GM21717 (cell line): ENCODE results near the gene BAG3.
"Not testable (repeated sequence)": the region's sequence is repeated elsewhere in the genome, so short reads cannot be mapped to it uniquely, and the experiment has no call there.

ENCODE experiments used
- ATAC-seq: cut with Tn5 transposase; IDR thresholded peaks from one replicate; pipeline ENCODE4 v1.9.1; 2021; ENCODE audit warnings: mild to moderate bottlenecking, moderate library complexity; ENCODE audit not compliant: unreplicated experiment

The BAG3 gene

DNA sequence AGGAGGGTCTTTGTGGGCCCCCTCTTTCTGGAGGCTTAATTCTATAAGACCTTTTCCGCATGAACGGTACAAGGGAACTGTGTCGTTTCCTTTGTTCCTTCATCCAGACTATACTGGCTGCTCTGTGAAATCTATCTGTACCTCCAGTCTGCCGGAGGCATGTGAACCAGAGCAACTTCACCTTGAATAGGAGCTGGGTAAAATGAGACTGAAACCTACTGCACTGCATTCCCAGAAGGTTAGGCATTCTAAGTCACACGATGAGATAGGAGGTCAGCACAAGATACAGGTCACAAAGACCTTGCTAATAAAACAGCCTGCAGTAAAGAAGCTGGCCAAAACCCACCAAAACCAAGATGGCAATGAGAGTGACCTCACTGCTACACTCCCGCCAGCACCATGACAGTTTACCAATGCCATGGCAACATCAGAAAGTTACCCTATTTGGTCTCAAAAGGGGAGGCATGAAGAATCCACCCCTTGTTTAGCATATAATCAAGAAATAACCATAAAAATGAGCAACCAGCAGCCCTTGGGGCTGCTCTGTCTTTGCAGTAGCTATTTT lies 37.9 kb downstream of the BAG3 start:
- no peak for ATAC-seq

DNA sequence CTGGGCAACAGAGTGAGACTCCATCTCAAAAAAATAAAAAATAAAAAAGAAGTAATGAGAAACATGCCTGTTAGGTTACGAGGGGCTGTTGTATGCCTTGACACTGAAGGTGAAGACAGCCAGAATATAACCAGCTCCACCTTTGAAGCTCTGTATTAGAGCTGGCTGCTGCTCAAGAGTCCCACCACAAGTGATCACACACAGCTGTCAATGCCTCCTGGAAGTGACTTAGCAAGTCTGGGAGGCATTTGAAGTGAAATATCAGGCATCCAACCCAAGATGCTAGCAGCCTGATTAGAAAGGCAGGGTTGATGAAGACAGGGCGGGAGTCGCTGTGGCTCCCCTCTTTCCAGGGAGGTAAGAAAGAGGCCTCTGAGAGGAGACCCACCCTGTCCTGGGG lies 40.5 kb downstream of the BAG3 start:
- ATAC-seq, result no peak

DNA sequence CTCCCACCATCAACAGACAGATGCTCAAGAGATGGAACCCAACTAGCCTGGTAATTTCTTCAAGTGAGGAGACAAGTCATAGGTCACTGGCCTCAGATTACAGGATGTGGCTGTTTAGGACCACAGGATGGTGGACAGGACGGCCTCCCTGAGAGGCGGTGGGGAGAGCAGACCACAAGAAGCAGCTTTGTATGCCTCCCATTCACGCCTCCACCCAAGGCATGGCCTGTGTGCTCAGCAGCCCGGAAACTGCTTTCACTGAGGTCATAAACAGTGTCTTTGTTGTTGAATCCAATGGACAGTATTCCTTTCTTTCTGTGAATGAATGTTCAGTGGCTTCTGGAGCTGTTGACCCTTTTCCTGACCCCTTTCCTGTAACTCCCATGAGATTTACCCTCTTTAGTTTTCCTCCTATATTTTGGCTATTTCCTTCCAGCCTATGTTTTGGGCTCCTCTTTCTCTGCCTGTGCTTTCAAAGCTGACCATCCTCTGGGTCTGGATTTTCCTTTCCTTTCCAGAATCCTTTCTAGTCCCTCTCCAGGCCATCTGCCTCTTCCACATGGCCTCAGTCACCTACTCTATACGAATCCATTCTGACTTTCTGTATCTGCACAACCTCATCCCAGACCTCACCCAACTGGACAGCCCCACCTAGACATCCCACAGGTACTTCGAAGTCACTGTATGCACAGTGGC lies 42.2 kb downstream of the BAG3 start:
- no peak for ATAC-seq

DNA sequence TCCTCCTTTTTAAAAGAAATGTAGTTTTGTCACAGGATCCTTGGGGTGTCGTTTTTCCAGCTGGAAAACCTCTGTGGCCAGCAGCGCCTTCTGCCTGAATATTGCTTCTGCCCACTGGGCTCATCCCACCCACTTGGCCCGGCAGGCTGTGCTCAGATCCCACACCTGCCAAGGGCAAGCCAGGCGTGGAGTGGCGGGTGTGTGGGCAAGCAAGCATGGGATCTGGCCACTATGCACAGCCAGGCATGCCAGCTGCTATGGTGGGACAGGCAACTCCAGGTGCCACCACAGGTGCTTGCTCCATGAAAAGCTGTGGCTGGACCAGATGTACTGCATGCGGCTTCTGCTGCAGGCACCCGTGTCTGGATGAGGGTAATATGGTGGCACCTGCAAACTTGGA lies 43.4 kb downstream of the BAG3 start:
- no peak for ATAC-seq

DNA sequence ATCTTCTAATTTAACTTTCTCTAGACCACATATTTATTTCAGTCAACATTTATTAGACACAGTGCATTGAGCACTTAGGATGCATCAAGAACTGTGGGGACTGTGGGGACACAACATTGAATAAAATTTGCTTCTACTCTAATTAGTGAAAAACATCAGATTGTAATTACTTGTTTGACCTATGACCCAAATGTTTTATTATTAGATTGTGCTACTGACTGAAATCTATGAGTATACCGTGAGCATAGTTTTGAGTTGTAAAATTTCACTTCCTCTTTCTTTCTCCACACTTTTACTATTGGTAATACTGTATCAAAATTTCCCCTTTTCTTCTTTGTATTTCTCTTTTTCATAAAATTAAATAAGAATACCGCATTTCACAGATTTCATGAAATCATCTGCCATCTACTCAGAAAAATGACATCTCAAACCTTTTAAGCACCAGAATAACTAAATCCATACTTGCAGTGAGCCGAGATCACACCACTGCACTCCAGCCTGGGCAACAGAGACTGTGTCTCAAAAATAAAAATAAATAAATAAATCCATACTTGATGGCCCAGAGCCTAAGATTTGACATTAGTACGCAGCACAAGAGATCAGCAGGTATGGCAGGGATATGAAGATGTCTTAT lies 49.3 kb downstream of the BAG3 start:
- peak; percentile 37 for ATAC-seq

DNA sequence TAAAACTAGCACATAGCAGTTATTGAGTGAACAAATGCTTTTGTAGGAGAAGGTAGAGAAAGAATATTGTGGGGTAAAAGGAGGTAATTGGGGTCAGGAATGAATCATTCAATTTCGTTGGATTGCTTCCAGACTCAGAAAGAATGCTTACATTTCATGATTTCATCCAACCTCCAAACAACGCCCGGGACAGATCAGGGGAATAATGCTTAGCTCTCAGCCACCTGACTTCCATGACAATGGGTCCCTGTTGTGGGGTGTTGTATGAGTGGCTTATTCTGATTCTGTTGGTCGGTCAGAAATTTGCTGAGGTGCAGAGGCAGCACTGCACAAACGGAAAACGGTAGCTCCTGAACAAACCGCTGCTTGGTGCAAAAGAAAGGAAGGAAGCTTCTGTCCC lies 50.7 kb downstream of the BAG3 start:
- ATAC-seq, result no peak

DNA sequence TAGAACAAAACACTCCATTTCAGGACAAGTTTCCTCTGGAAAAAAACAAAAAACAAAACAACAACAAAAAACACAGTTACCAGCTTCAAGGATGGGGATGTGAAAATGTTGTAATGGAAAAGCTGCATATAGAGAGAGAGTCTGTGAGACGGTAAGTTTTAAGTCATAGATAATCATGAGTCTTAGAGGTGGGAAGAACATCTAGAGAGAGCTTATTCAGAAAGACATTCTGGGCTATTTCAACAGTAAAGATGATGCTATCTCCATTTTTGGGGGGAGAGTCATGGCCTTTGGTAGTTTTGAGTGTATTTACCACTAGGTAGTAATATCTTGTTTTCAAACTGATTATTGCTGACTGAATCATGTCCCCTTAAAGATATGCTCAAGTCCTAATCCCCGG lies 51.4 kb downstream of the BAG3 start:
- no peak for ATAC-seq

DNA sequence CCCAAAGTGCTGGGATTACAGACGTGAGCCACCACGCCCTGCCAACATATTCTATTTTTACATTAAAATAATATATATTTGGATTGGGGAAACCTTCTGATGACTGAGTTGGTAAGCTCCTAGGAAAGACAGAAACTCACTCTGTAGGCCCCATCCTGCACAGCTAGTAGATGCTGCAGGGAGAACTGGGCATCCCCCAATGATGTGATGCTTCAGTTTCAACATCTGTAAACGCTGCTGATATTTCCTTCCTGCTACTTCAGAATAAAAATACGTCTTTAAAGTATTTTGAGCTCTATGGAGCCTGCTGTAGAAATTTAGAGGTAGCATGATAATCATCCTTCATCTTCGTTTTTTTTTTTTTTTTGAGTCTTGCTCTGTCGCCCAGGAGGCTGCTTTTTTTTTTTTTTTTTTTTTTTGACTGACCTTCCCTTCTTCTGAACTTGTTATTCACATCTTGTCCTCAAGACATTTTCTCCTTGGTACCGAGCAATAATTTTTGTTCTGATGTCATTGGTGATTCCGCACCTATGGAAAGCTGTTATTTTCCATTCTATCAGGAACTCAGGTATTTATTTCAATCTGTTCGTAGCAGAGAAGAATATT lies 52.8 kb downstream of the BAG3 start:
- no peak for ATAC-seq

DNA sequence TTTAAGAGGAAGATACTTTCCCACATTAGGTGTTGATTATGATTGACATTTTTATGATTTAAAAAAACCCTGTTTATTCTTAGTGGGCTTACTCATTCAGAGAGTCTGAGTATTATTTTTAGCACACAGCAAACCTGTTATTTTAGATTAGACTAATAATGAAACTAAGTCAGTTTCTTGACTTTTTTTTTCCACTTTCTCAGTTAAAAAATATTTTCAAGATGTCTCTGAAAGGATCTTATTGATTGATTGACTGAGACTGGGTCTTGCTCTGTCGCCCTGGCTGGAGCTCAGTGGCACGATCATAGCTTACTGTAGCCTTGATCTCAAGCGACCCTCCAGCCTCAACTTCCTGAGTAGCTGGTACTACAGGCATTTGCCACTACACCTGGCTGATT lies 54.3 kb downstream of the BAG3 start:
- peak; percentile 48 for ATAC-seq

DNA sequence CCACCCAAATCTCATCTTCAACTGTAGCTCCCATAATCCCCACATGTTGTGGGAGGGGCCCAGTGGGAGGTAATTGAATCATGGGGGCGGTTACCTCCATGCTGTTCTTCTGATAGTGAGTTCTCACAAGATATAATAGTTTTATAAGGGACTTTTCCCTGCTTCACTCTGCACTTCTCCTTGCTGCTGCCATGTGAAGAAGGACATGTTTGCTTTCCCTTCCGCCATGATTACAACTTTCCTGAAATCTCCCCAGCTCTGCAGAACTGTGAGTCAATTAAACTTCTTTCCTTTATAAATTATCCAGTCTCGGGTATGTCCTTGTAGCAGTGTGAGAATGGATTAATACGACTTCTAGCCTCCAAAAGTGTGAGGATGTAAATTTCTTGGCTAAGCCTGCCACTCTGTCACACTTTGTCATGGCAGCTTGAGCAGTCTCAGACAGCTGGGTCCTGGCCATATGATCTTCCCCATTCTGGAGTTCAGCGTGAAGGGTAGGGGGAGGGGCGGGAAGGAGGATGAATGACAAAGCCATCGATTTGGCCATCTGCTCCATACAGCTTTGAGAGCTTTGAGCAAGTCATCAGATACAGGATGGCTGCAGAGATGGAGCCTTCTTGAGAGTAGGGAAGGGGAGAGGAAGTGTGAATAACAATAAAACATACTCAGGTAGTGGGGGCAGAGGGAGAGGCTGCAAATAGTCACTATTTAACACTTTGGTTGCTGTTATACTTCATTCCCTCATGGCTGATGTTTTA lies 55.5 kb downstream of the BAG3 start:
- no peak for ATAC-seq

DNA sequence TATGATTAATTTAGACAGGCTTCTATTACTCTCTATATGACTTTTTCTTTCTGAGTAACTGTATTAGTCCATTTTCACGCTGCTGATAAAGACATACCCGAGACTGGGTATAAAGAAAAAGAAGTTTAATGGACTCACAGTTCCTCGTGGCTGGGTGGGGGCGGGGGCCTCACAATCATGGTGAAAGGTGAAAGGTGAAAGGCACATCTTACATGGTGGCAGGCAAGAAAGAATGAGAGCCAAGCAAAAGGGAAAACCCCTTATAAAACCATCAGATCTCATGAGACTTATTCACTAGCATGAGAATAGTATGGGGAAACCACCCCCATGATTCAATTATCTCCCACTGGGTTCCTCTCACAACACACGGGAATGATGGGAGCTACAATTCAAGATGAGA lies 56.2 kb downstream of the BAG3 start:
- ATAC-seq, result not testable (repeated sequence)

DNA sequence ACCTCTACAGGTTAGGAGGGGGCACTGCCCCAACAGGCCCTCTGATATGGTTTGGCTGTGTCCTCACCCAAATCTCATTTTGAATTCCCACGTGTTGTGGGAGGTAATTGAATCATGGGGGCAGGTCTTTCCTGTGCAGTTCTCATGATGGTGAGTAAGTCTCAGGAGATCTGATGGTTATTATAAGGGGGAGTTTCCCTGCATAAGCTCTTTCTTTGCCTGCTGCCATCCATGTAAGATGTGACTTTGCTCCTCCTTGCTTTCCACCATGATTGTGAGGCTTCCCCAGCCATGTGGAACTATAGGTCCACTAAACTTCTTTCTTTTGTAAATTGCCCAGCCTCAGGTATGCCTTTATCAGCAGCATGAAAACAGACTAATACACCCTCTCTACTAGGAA lies 59.8 kb downstream of the BAG3 start:
- not testable (repeated sequence) for ATAC-seq

DNA sequence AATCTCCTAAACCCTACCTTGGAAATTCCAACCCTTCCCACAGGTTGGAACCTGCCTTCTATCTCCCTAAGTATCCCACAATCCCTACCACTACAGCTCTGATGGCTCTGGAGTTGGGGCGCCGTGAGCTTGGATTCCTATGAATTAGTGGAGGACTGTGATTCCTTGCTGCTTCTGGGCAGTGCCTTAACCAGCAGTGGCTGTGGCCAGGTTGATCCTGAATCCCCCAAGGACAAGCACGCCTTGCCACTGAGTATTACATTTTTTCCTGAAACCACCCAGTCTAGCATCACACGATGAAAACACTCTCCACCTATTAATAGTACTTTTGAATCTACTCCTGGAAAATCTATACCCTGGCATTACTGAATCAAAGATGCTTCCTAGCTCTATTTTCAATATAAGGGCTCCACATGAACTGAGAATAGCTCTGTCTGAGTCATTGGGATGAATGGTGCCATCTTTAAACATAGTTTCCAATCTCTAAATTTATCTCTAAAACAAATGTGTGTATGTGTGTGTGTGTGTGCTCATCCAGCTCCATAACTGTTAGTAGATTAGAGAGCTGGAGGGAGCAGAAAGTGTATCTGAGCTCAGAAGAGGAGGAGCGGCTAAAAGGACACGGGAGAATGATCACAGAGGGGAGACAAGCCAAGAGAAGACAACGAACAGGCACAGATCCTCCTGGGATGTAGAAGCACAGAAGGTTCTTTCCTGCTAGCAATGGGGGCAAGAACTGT lies 62.7 kb downstream of the BAG3 start:
- ATAC-seq, result no peak

DNA sequence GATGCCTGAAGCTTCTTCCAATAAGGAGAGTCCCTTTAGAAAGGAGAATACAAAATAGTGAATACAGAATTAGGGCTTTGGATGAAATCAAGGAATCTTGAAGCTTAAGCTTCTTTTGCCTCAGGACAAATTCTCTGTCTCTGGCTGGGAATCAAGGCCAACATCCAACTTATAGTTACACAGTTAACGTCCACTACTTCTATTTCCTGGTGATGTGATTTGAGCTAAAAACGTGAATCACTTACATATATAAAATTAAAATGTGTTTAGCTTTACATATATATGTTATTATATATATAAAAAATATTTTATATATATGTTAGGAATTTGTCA lies 63.3 kb downstream of the BAG3 start:
- no peak for ATAC-seq

DNA sequence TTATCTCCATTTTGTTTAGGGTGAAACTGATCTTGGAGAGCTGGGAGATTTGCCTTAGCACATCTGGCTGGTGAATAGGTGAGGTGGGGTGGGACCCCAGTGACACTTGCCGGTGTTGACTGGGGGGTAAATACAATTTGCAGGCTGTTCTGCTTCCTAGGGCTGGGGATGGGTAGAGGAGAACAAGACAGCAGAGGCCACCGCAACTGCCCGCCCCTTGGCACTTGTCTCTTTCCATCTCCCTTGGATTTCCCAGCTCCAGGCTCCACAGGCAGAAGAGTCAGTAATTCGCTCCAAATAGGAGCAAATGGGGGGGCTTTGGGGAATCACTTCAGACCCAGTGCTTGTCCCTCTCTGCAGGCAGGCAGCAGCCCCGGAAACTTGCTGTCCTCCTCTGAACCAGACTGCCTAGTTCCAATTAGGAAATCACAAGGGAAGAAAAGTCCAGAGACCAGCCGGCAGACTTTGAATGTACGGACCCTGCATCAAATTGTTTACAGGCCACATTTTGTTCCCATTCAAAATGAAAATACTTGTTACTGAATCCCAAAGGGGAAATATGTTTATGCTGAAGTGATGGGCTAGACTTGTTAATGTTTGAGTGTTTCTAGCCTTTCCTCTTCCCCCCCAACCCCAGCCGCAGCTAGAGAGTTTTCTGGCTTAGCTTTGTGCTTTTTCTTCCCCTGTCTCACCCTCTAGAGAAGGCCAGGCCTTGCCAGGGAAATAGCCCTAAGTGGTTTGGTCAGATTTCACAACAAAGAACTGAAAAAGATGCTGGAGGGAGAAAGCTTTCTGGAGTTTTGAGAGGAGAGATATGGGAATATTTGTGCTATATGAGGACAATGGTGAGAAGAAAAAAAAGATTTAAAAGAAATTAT lies 64.7 kb downstream of the BAG3 start:
- ATAC-seq, result no peak

DNA sequence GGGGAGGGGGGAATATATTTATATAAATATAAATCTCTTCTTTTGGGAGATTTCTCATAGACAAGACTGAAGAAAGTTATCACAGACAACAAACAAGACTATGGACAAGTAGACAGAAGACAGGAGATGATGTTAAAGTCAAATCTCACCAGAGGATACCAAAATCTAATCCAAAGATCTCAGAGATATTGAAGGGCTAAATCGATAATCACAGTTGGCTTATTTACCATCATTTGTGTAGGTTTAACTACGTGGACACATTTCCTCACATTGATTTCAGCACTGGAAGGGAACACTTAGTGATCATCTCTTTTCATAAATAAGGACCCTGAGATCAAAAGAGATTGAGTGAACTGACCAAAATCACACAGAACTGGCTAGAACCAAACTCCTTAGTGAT lies 72.0 kb downstream of the BAG3 start:
- ATAC-seq, result no peak

DNA sequence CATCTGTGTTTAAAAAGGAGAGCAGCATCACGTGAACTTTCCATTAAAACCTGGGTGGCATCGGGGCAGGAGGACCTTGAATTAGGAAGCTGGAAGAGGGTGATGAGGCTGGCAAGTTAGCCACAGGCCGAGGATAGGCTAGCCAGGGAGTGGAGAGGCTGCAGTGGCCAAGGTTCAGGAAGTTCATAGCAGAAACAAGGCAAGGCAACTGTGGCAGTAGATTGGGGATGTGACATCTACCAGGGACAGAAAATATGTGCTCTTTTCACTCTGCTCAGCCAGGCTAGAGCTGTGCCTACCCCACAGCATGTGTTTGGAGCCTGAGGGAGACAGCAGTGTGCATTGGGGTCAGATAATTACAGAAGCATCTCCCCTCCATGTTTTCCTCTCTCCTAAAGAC lies 72.4 kb downstream of the BAG3 start:
- no peak for ATAC-seq

DNA sequence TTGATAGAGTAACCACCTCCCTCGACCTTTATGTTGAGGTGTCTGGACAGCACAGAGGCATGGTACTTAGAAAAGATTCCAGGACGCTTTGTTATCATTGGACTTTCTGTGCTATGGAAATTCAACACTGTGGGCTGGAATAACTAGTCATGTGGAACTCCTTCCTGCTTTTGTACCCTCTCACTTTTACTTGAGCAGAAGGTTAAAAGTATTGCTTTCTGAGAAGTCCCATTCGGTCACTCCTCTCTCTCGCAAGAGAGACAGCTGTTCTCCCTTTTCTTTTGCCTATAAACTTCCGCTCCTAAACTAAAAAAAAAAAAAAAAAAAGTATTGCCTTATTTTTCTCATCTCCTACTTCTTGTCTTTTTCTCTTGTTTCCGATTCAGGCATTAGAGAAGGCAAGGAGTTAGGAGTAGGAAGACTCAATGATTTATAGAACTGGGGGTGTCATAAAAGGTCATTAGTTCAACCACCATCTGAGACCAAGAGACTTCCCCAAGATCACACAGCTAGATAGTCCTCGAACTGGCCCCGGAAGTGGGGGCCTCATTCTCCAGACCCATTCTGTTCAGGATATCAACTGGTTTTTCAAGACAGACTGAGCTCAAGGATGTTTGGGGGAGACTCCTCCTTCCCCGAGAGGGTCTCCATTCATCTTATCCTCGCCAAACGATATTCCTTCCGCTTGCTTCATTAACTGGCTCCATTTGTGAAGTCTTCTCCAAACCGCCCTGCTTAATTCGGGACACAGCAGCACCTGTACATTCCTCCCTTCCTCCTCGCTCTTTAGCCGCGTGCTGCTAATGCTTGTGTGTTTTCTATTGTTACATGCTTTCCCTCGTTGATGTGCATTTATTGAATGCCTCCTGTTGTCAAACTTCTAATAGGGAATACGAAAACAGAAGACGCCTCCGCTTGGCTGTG lies 73.7 kb downstream of the BAG3 start:
- ATAC-seq, result no peak

DNA sequence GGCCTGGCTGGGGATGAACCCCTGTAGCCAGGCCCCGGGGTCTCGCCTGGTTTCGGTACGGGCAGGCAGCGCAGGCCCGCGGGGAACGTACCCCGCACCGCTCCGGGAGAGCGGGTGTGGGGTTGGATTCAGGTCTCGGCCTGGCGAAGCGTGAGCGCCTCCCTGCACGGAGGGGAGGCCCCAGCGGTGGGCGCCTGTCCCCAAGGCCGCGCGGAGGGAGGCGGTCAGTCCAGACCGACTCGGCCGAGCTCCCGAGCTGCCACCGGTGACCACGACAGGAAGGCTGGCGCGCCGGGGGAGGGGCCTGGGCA lies 74.3 kb downstream of the BAG3 start:
- no peak for ATAC-seq
